HUES48 (cell line): ENCODE measurements around the gene TBC1D4.

ENCODE experiments used
- H3K27ac ChIP-seq: one replicate; pipeline ENCODE4 v1.7.0; 2013; ENCODE audit warnings: low read depth, low read length, inconsistent platforms
- H3K27me3 ChIP-seq: 2 replicates; pipeline ENCODE4 v1.6.1; 2013; ENCODE audit warnings: mild to moderate bottlenecking, low read length; ENCODE audit not compliant: control insufficient read depth, insufficient read depth
- H3K36me3 ChIP-seq: 2 replicates; pipeline ENCODE4 v1.6.1; 2013; ENCODE audit warnings: low read length; ENCODE audit not compliant: control insufficient read depth, insufficient read depth
- H3K4me1 ChIP-seq: 2 replicates; pipeline ENCODE4 v1.6.1; 2013; ENCODE audit warnings: mild to moderate bottlenecking, low read length; ENCODE audit not compliant: control insufficient read depth, insufficient read depth
- H3K4me3 ChIP-seq: 2 replicates; pipeline ENCODE4 v1.5.1; 2013; ENCODE audit warnings: mild to moderate bottlenecking, low read depth, low read length
- H3K9ac ChIP-seq: 2 replicates; pipeline ENCODE4 v1.6.1; 2013; ENCODE audit warnings: mild to moderate bottlenecking, low read depth, low read length, moderate library complexity
- H3K9me3 ChIP-seq: 2 replicates; pipeline ENCODE4 v1.6.1; 2013; ENCODE audit warnings: low read length; ENCODE audit not compliant: control insufficient read depth, insufficient read depth

Gene TBC1D4

GRCh38 chr13:75334634-75335447 is 147.1 kb downstream of the TBC1D4 start:
- Histone ChIP-seq H3K4me3 (no peak overlapping the region), H3K36me3 (peaks cover 19% of the 10 kb centered on the region), H3K9ac (no peak overlapping the region), H3K27me3 (no peaks in the 10 kb centered on the region), H3K27ac (no peak overlapping the region), H3K4me1 (peaks cover 24% of the 10 kb centered on the region), H3K9me3 (no peaks in the 10 kb centered on the region)

- no peak overlapping the region for H3K27ac ChIP-seq
- peaks cover 19% of the 10 kb centered on the region for H3K36me3 ChIP-seq
- no peaks in the 10 kb centered on the region for H3K27me3 ChIP-seq
- no peaks in the 10 kb centered on the region for H3K9me3 ChIP-seq
- H3K4me3 ChIP-seq = no peak overlapping the region
- H3K4me1 ChIP-seq = peaks cover 38% of the 10 kb centered on the region
- no peak overlapping the region for H3K9ac ChIP-seq
Measured at GRCh38 chr13:75333103-75333502, 148.9 kb downstream of the TBC1D4 start.

GRCh38 chr13:75331792-75332349 is 150.1 kb downstream of the TBC1D4 start:
- Histone ChIP-seq H3K36me3 (peaks cover 19% of the 10 kb centered on the region), H3K27me3 (no peaks in the 10 kb centered on the region), H3K27ac (no peak overlapping the region), H3K4me3 (no peak overlapping the region), H3K9me3 (no peaks in the 10 kb centered on the region), H3K4me1 (peaks cover 38% of the 10 kb centered on the region), H3K9ac (no peak overlapping the region)

- H3K4me1 ChIP-seq = peaks cover 38% of the 10 kb centered on the region
- H3K36me3 ChIP-seq = peaks cover 16% of the 10 kb centered on the region
Measured at GRCh38 chr13:75330770-75331169, 151.2 kb downstream of the TBC1D4 start.

GRCh38 chr13:75329723-75330122 is 152.2 kb downstream of the TBC1D4 start:
- no peaks in the 10 kb centered on the region for H3K27me3 ChIP-seq
- H3K4me1 ChIP-seq = peaks cover 38% of the 10 kb centered on the region
- no peak overlapping the region for H3K9ac ChIP-seq
- H3K36me3 ChIP-seq = peaks cover 16% of the 10 kb centered on the region
- no peak overlapping the region for H3K4me3 ChIP-seq
- peak overlapping the region; percentile 34 for H3K27ac ChIP-seq
- no peaks in the 10 kb centered on the region for H3K9me3 ChIP-seq

More at GRCh38 chr13:75330770-75331169, 151.2 kb downstream of the TBC1D4 start:
- no peak overlapping the region for H3K9ac ChIP-seq
- H3K9me3 ChIP-seq = no peaks in the 10 kb centered on the region
- H3K4me3 ChIP-seq = no peak overlapping the region
- no peaks in the 10 kb centered on the region for H3K27me3 ChIP-seq
- H3K27ac ChIP-seq = no peak overlapping the region

GRCh38 chr13:75329097-75329496 is 152.9 kb downstream of the TBC1D4 start:
- peaks cover 15% of the 10 kb centered on the region for H3K36me3 ChIP-seq
- H3K9me3 ChIP-seq = no peaks in the 10 kb centered on the region
- no peak overlapping the region for H3K4me3 ChIP-seq
- peaks cover 38% of the 10 kb centered on the region for H3K4me1 ChIP-seq
- no peaks in the 10 kb centered on the region for H3K27me3 ChIP-seq
- no peak overlapping the region for H3K27ac ChIP-seq
- no peak overlapping the region for H3K9ac ChIP-seq

GRCh38 chr13:75327135-75327510 is 154.8 kb downstream of the TBC1D4 start:
- H3K27ac ChIP-seq = no peak overlapping the region
- H3K27me3 ChIP-seq = no peaks in the 10 kb centered on the region
- H3K9me3 ChIP-seq = no peaks in the 10 kb centered on the region
- H3K4me3 ChIP-seq = no peak overlapping the region
- peaks cover 29% of the 10 kb centered on the region for H3K4me1 ChIP-seq
- H3K9ac ChIP-seq = no peak overlapping the region
- peaks cover 15% of the 10 kb centered on the region for H3K36me3 ChIP-seq

GRCh38 chr13:75326173-75327134 is 155.5 kb downstream of the TBC1D4 start:
- H3K4me1 ChIP-seq = peaks cover 26% of the 10 kb centered on the region
- no peak overlapping the region for H3K27ac ChIP-seq
- H3K27me3 ChIP-seq = no peaks in the 10 kb centered on the region
- no peaks in the 10 kb centered on the region for H3K9me3 ChIP-seq
- H3K9ac ChIP-seq = no peak overlapping the region
- H3K4me3 ChIP-seq = no peak overlapping the region
- peaks cover 15% of the 10 kb centered on the region for H3K36me3 ChIP-seq

- H3K27ac ChIP-seq = no peak overlapping the region
- H3K27me3 ChIP-seq = no peaks in the 10 kb centered on the region
- peaks cover 15% of the 10 kb centered on the region for H3K36me3 ChIP-seq
- H3K4me3 ChIP-seq = no peak overlapping the region
- H3K9me3 ChIP-seq = no peaks in the 10 kb centered on the region
- H3K4me1 ChIP-seq = peaks cover 23% of the 10 kb centered on the region
- H3K9ac ChIP-seq = no peak overlapping the region
Measured at GRCh38 chr13:75325711-75326110, 156.3 kb downstream of the TBC1D4 start.

GRCh38 chr13:75324413-75324940 is 157.5 kb downstream of the TBC1D4 start:
- Histone ChIP-seq H3K36me3 (peaks cover 15% of the 10 kb centered on the region), H3K27ac (no peak overlapping the region), H3K4me1 (peaks cover 10% of the 10 kb centered on the region), H3K27me3 (no peaks in the 10 kb centered on the region), H3K9me3 (no peaks in the 10 kb centered on the region), H3K9ac (no peak overlapping the region), H3K4me3 (no peak overlapping the region)
